ENCODE data around the gene ALDH7A1. TPM values are rescaled to one million over a fixed set of nuclear protein-coding genes. Genes with fewer than 3 reads are reported as not detected.

ALDH7A1 gene
- total RNA-seq, 1 donor from 2014 or later, result 76.6 TPM

- no peak overlapping the region for H3K27ac Mint-ChIP-seq (ENCODE audit: unreplicated experiment)
- no peak for DNase-seq (ENCODE audit: low spot score)
- no peak for TF ChIP-seq CTCF (IDR thresholded peaks at IDR 0.05; ENCODE audit: unreplicated experiment)
- no peaks in the 10 kb centered on the region for H3K36me3 Mint-ChIP-seq (ENCODE audit: low read depth, unreplicated experiment)
- no peak overlapping the region for H3K4me3 Mint-ChIP-seq (ENCODE audit: unreplicated experiment)
- H3K9me3 Mint-ChIP-seq (ENCODE audit: unreplicated experiment), result no peaks in the 10 kb centered on the region
- peaks cover 11% of the 10 kb centered on the region for H3K4me1 Mint-ChIP-seq (ENCODE audit: unreplicated experiment)
- H3K27me3 Mint-ChIP-seq (ENCODE audit: unreplicated experiment), result peaks cover 3% of the 10 kb centered on the region
Measured at GRCh38 chr5:126513302-126513701, 81.7 kb downstream of the ALDH7A1 start.

GRCh38 chr5:126512451-126512850 lies 82.6 kb downstream of the ALDH7A1 start:
- Mint-ChIP-seq H3K9me3 (ENCODE audit: unreplicated experiment) (no peaks in the 10 kb centered on the region), H3K27ac (ENCODE audit: unreplicated experiment) (no peak overlapping the region), H3K27me3 (ENCODE audit: unreplicated experiment) (peaks cover 3% of the 10 kb centered on the region), H3K4me3 (ENCODE audit: unreplicated experiment) (no peak overlapping the region), H3K36me3 (ENCODE audit: low read depth, unreplicated experiment) (no peaks in the 10 kb centered on the region), H3K4me1 (ENCODE audit: unreplicated experiment) (peaks cover 11% of the 10 kb centered on the region)
- no peak for TF ChIP-seq CTCF (IDR thresholded peaks at IDR 0.05; ENCODE audit: unreplicated experiment)
- DNase-seq (ENCODE audit: low spot score), result no peak

- Mint-ChIP-seq H3K4me1 (ENCODE audit: unreplicated experiment) (peaks cover 11% of the 10 kb centered on the region), H3K27me3 (ENCODE audit: unreplicated experiment) (peaks cover 3% of the 10 kb centered on the region), H3K4me3 (ENCODE audit: unreplicated experiment) (no peak overlapping the region), H3K36me3 (ENCODE audit: low read depth, unreplicated experiment) (no peaks in the 10 kb centered on the region), H3K27ac (ENCODE audit: unreplicated experiment) (no peak overlapping the region), H3K9me3 (ENCODE audit: unreplicated experiment) (no peaks in the 10 kb centered on the region)
- no peak for DNase-seq (ENCODE audit: low spot score)
- no peak for TF ChIP-seq CTCF (IDR thresholded peaks at IDR 0.05; ENCODE audit: unreplicated experiment)
Measured at GRCh38 chr5:126511961-126512360, 83.1 kb downstream of the ALDH7A1 start.

GRCh38 chr5:126509339-126509738 lies 85.7 kb downstream of the ALDH7A1 start:
- H3K27me3 Mint-ChIP-seq (ENCODE audit: unreplicated experiment), result peaks cover 3% of the 10 kb centered on the region
- H3K36me3 Mint-ChIP-seq (ENCODE audit: low read depth, unreplicated experiment), result no peaks in the 10 kb centered on the region
- H3K27ac Mint-ChIP-seq (ENCODE audit: unreplicated experiment), result no peak overlapping the region
- H3K4me1 Mint-ChIP-seq (ENCODE audit: unreplicated experiment), result peaks cover 14% of the 10 kb centered on the region
- no peak for TF ChIP-seq CTCF (IDR thresholded peaks at IDR 0.05; ENCODE audit: unreplicated experiment)
- DNase-seq (ENCODE audit: low spot score), result no peak
- no peak overlapping the region for H3K4me3 Mint-ChIP-seq (ENCODE audit: unreplicated experiment)
- H3K9me3 Mint-ChIP-seq (ENCODE audit: unreplicated experiment), result no peaks in the 10 kb centered on the region

GRCh38 chr5:126508962-126509279 lies 86.1 kb downstream of the ALDH7A1 start:
- DNase-seq (ENCODE audit: low spot score), result no peak
- Mint-ChIP-seq H3K9me3 (ENCODE audit: unreplicated experiment) (no peaks in the 10 kb centered on the region), H3K27ac (ENCODE audit: unreplicated experiment) (no peak overlapping the region), H3K27me3 (ENCODE audit: unreplicated experiment) (peaks cover 3% of the 10 kb centered on the region), H3K36me3 (ENCODE audit: low read depth, unreplicated experiment) (no peaks in the 10 kb centered on the region), H3K4me1 (ENCODE audit: unreplicated experiment) (peaks cover 18% of the 10 kb centered on the region), H3K4me3 (ENCODE audit: unreplicated experiment) (no peak overlapping the region)
- TF ChIP-seq CTCF (IDR thresholded peaks at IDR 0.05; ENCODE audit: unreplicated experiment), result no peak
